Panc1 (cell line): ENCODE data around the gene MYO18B. TPM values are rescaled to one million over a fixed set of nuclear protein-coding genes. Genes with fewer than 3 reads are reported as not detected.

ENCODE experiments used
- ATAC-seq: fragments of 200-7000 bp; cut with Tn5 transposase; 2 replicates; pipeline ENCODE4 v1.9.1; 2020; ENCODE audit warnings: mild to moderate bottlenecking, moderate library complexity
- BruUV-seq: library from RNA; stranded (reverse); fragments of 400-500 nt; replicated peaks from 2 replicates; lab custom pipeline; 2021; lab: Mats Ljungman, UMichigan
- CTCF ChIA-PET: fragments of 300-600 bp; sonication (Branson Sonifier 250); formaldehyde crosslinking; loops from one replicate; lab custom pipeline; 2022; ENCODE audit warnings: antibody characterized with exemption; lab: Charles Lee
- POLR2A ChIA-PET: fragments of 300-600 bp; sonication (Branson Sonifier 250); formaldehyde crosslinking; loops from one replicate; lab custom pipeline; 2022; ENCODE audit warnings: antibody characterized with exemption; lab: Charles Lee
- DNase-seq: peaks from one replicate; pipeline ENCODE4 v3.0.0-alpha.2; 2010; ENCODE audit warnings: low read depth, low spot score
- H3K27ac ChIP-seq: 2 replicates; pipeline ENCODE4 v1.5.1; 2011; ENCODE audit warnings: mild to moderate bottlenecking, low read length, inconsistent platforms
- H3K27me3 ChIP-seq: fragments of 200-500 bp; sonication (Bioruptor generic); 2 replicates; pipeline ENCODE4 v1.6.0; 2014; ENCODE audit warnings: low read length, inconsistent platforms; ENCODE audit not compliant: control insufficient read depth, insufficient read depth
- H3K36me3 ChIP-seq: fragments of 200-500 bp; sonication (Bioruptor generic); 2 replicates; pipeline ENCODE4 v1.5.1; 2014; ENCODE audit warnings: inconsistent platforms, mild to moderate bottlenecking, low read length, moderate library complexity; ENCODE audit not compliant: control insufficient read depth, insufficient read depth
- H3K4me1 ChIP-seq: 2 replicates; pipeline ENCODE4 v1.5.1; 2011; ENCODE audit warnings: inconsistent platforms, mild to moderate bottlenecking, low read length, moderate library complexity; ENCODE audit not compliant: control insufficient read depth, insufficient read depth
- H3K4me3 ChIP-seq, 2 experiments: 2 replicates each; pipeline ENCODE4 v1.5.1; 2011 to 2012; ENCODE audit warnings: low read depth in 2 of 2, low read length in 2 of 2, mild to moderate bottlenecking in 2 of 2, inconsistent platforms in 1 of 2, moderate library complexity in 1 of 2
- H3K9me3 ChIP-seq: fragments of 200-500 bp; sonication (Bioruptor generic); 2 replicates; pipeline ENCODE4 v1.5.1; 2014; ENCODE audit warnings: low read depth, mild to moderate bottlenecking, inconsistent platforms, low read length, moderate library complexity; ENCODE audit not compliant: control insufficient read depth, insufficient read depth
- CTCF ChIP-seq: fragments of 450-650 bp; IDR thresholded peaks from 2 replicates; pipeline ENCODE4 v1.5.1; 2017; ENCODE audit warnings: mild to moderate bottlenecking
- POLR2AphosphoS5 ChIP-seq: IDR thresholded peaks from 2 replicates; pipeline ENCODE4 v1.6.1; 2012; ENCODE audit warnings: mild to moderate bottlenecking, low read depth, low read length, moderate library complexity
- REST ChIP-seq, 2 experiments: IDR thresholded peaks; 2 replicates each; pipeline ENCODE4 v1.6.1; 2011 to 2012; ENCODE audit warnings: low read depth in 2 of 2, control low read depth in 1 of 2, low read length in 1 of 2, mild to moderate bottlenecking in 1 of 2, moderate library complexity in 1 of 2; ENCODE audit not compliant: insufficient read depth in 1 of 2
- SIN3A ChIP-seq: IDR thresholded peaks from 2 replicates; pipeline ENCODE4 v1.6.1; 2012; ENCODE audit warnings: low read depth, mild to moderate bottlenecking, low read length, moderate library complexity, borderline replicate concordance; ENCODE audit not compliant: insufficient read depth
- TCF7L2 ChIP-seq: IDR thresholded peaks from 2 replicates; pipeline ENCODE4 v1.6.1; 2011; ENCODE audit warnings: mild to moderate bottlenecking, low read depth, low read length, inconsistent platforms
- in situ Hi-C: cut with HindIII; loops from 2 replicates; pipeline ENCODE4 v1.10.0; 2016; ENCODE audit warnings: low sequenced_read_pairs, low pct_unique_long_range_greater_than_20kb
- intact Hi-C: fragments of 100-400 bp; cut with micrococcal nuclease; formaldehyde crosslinking; loops from one replicate; pipeline ENCODE4 v1.10.0; 2022; ENCODE audit not compliant: unreplicated experiment
- total RNA-seq: library from RNA; stranded (reverse); gene quantifications from one replicate; pipeline ENCODE4 v1.2.1, GENCODE V29; 2021; ENCODE audit not compliant: unreplicated experiment

The MYO18B gene
- total RNA-seq, 1 experiment from 2014 or later = not detected

- DNase-seq (no peak), ATAC-seq (no peak)
- H3K27ac ChIP-seq = no peak overlapping the region
- H3K4me3 ChIP-seq = no peak overlapping the region
- TF ChIP-seq REST (IDR thresholded peaks at IDR 0.05; ENCODE audit: insufficient read depth in 1 of 2, low read depth in 2 of 2, low read length in 1 of 2) (no peak), TCF7L2 (no peak), SIN3A (no peak), POLR2AphosphoS5 (no peak), CTCF (no peak)
- ChIA-PET CTCF (no interaction called here), POLR2A (no interaction called here)
- intact Hi-C loops (no loop called here), in situ Hi-C loops (no loop called here)
- no TSS peak for BruUV-seq
- H3K4me1 ChIP-seq = no peaks in the 10 kb centered on the region
- H3K36me3 ChIP-seq = no peaks in the 10 kb centered on the region
- H3K27me3 ChIP-seq = peaks cover 4% of the 10 kb centered on the region
- H3K9me3 ChIP-seq = no peaks in the 10 kb centered on the region
These were observed 177.5 kb downstream of the MYO18B start for GRCh38 chr22:25919452-25919851.

GRCh38 chr22:25922141-25922540 is 180.2 kb downstream of the MYO18B start:
- no peaks in the 10 kb centered on the region; the same call in 1 of the 2 replicates for H3K27me3 ChIP-seq
- H3K4me3 ChIP-seq = no peak overlapping the region
- in situ Hi-C loops (no loop called here), intact Hi-C loops (no loop called here)
- DNase-seq (no peak), ATAC-seq (no peak)
- no peaks in the 10 kb centered on the region for H3K9me3 ChIP-seq
- no peaks in the 10 kb centered on the region for H3K36me3 ChIP-seq
- no peak overlapping the region for H3K27ac ChIP-seq
- no peaks in the 10 kb centered on the region for H3K4me1 ChIP-seq
- BruUV-seq = no TSS peak
- ChIA-PET POLR2A (no interaction called here), CTCF (no interaction called here)
- TF ChIP-seq POLR2AphosphoS5 (no peak), REST (IDR thresholded peaks at IDR 0.05; ENCODE audit: insufficient read depth in 1 of 2, low read depth in 2 of 2, low read length in 1 of 2) (no peak), CTCF (no peak), TCF7L2 (no peak), SIN3A (no peak)
